Right ventricle myocardium inferior (tissue), 1 donor: ENCODE measurements around the gene CHRM5. TPM values are rescaled to one million over a fixed set of nuclear protein-coding genes. Genes with fewer than 3 reads are reported as not detected.
"Not testable (repeated sequence)": the region's sequence is repeated elsewhere in the genome, so short reads cannot be mapped to it uniquely, and the experiment has no call there.

Experiments
- ATAC-seq: fragments of 200-7000 bp; cut with Tn5 transposase; one replicate; pipeline ENCODE4 v1.9.1; 2020; ENCODE audit warnings: mild to moderate bottlenecking, moderate library complexity
- DNase-seq: peaks from one replicate; pipeline ENCODE4 v3.0.0; 2021; ENCODE audit errors: missing footprints
- intact Hi-C: fragments of 100-400 bp; cut with DNase I; formaldehyde crosslinking; loops from one replicate; pipeline ENCODE4 v1.11.0; 2022
- total RNA-seq: library from RNA; stranded (reverse); fragmentation: NEBNext Ultra II Directional; extraction: Animal tissue kit (Norgen Biotek cat#: 25700); gene quantifications from one replicate; pipeline ENCODE4 v1.2.1, GENCODE V29; 2021
- donor health status: DM: no; HTN: yes; CAD: no; lungs with severe emphysema.

CHRM5 gene
- total RNA-seq, 1 donor from 2014 or later = not detected

GRCh38 chr15:34031987-34032760 lies 63.9 kb downstream of the CHRM5 start:
- intact Hi-C loops = no loop called here
- ATAC-seq (no peak), DNase-seq (no peak)

GRCh38 chr15:34038023-34038870 lies 70.0 kb downstream of the CHRM5 start:
- intact Hi-C loops = no loop called here
- peak; percentile 92 for DNase-seq
- ATAC-seq = peak; percentile 95

GRCh38 chr15:34038871-34039789 lies 70.8 kb downstream of the CHRM5 start, which contains the start of gene AVEN:
TSS of gene AVEN (minus strand) at chr15:34039204. CDS start at chr15:34039046, 158 bp downstream.
- peak; percentile 68 for ATAC-seq
- intact Hi-C loops = no loop called here

GRCh38 chr15:34039790-34040113 lies 71.5 kb downstream of the CHRM5 start:
- intact Hi-C loops = no loop called here
- DNase-seq (no peak), ATAC-seq (no peak)

More at GRCh38 chr15:34038871-34039789, 70.8 kb downstream of the CHRM5 start, which contains the start of gene AVEN:
- DNase-seq = peak; percentile 73

GRCh38 chr15:34043391-34043790 lies 75.1 kb downstream of the CHRM5 start:
- ATAC-seq (no peak), DNase-seq (no peak)
- intact Hi-C loops = no loop called here

GRCh38 chr15:34043813-34044212 lies 75.5 kb downstream of the CHRM5 start:
- no peak for DNase-seq
- intact Hi-C loops = no loop called here
- ATAC-seq = no peak

- DNase-seq (no peak), ATAC-seq (no peak)
- intact Hi-C loops = no loop called here
Observed at GRCh38 chr15:34046471-34047145, 78.3 kb downstream of the CHRM5 start.

- DNase-seq (no peak), ATAC-seq (no peak)
- intact Hi-C loops = no loop called here
Observed at GRCh38 chr15:34047893-34048775, 79.8 kb downstream of the CHRM5 start.

GRCh38 chr15:34049112-34049511 lies 80.8 kb downstream of the CHRM5 start:
- intact Hi-C loops = no loop called here
- no peak for DNase-seq
- ATAC-seq = no peak

- intact Hi-C loops, ATAC-seq, DNase-seq: not testable (repeated sequence)
Observed at GRCh38 chr15:34050385-34050784, 82.1 kb downstream of the CHRM5 start.

GRCh38 chr15:34054081-34054707 lies 85.9 kb downstream of the CHRM5 start:
- DNase-seq (no peak), ATAC-seq (no peak)
- intact Hi-C loops = no loop called here

- no peak for DNase-seq
- ATAC-seq = no peak
- intact Hi-C loops = no loop called here
Observed at GRCh38 chr15:34055868-34056595, 87.7 kb downstream of the CHRM5 start.

GRCh38 chr15:34056911-34057310 lies 88.6 kb downstream of the CHRM5 start:
- DNase-seq (no peak), ATAC-seq (no peak)
- intact Hi-C loops = no loop called here

- DNase-seq = no peak
- intact Hi-C loops = no loop called here
- no peak for ATAC-seq
Observed at GRCh38 chr15:34059476-34059875, 91.2 kb downstream of the CHRM5 start.

GRCh38 chr15:34059946-34060345 lies 91.6 kb downstream of the CHRM5 start:
- ATAC-seq = no peak
- intact Hi-C loops = loop anchor here (10.0 kb wide), 1 partner anchor 525 kb away; the partner anchor contains the start of gene GOLGA8B

GRCh38 chr15:34064438-34064837 lies 96.1 kb downstream of the CHRM5 start:
- intact Hi-C loops = loop anchor here (10.0 kb wide), 1 partner anchor 520 kb away; the partner anchor contains the start of gene GOLGA8B
- ATAC-seq (no peak), DNase-seq (no peak)

More at GRCh38 chr15:34059946-34060345, 91.6 kb downstream of the CHRM5 start:
- no peak for DNase-seq
